Ascending aorta (tissue), 2 donors: ENCODE data around the gene ZMAT5. TPM values are rescaled to one million over a fixed set of nuclear protein-coding genes. Genes with fewer than 3 reads are reported as not detected.
"Not testable (repeated sequence)": the region's sequence is repeated elsewhere in the genome, so short reads cannot be mapped to it uniquely, and the experiment has no call there.

Experiments
- DNase-seq, 2 donors: peaks; one replicate each; pipeline ENCODE4 v3.0.0-alpha.2; 2019; ENCODE audit warnings: low spot score in 2 of 2
- H3K27ac ChIP-seq, 2 donors: fragments of 200-600 bp; sonication (generic); one replicate each; pipeline ENCODE4 v1.5.1; 2016 to 2017; ENCODE audit warnings: mild to moderate bottlenecking in 1 of 2
- H3K27me3 ChIP-seq: fragments of 200-600 bp; sonication (generic); one replicate; pipeline ENCODE4 v1.5.1; 2017
- H3K36me3 ChIP-seq, 2 donors: fragments of 200-600 bp; sonication (generic); one replicate each; pipeline ENCODE4 v1.5.1; 2016
- H3K4me1 ChIP-seq, 2 donors: fragments of 200-600 bp; sonication (generic); one replicate each; pipeline ENCODE4 v1.5.1; 2016 to 2017; ENCODE audit warnings: mild to moderate bottlenecking in 1 of 2
- H3K4me3 ChIP-seq, 2 donors: fragments of 200-600 bp; sonication (generic); one replicate each; pipeline ENCODE4 v1.5.1; 2016 to 2017; ENCODE audit warnings: mild to moderate bottlenecking in 1 of 2
- H3K9me3 ChIP-seq, 2 donors: fragments of 200-600 bp; sonication (generic); one replicate each; pipeline ENCODE4 v1.5.1; 2016
- CTCF ChIP-seq, 3 experiments: fragments of 200-600 bp in 2 of 3; fragments of 450-650 bp in 1 of 3; sonication (generic) in 2 of 3; IDR thresholded peaks; one replicate each; pipeline ENCODE4 v1.5.1; 2016 to 2019; ENCODE audit warnings: antibody characterized with exemption in 3 of 3, mild to moderate bottlenecking in 1 of 3, moderate library complexity in 1 of 3
- intact Hi-C: fragments of 100-400 bp; cut with DNase I; formaldehyde crosslinking; loops from one replicate; pipeline ENCODE4 v1.15.1; 2023
- total RNA-seq: library from RNA; depleted of rRNA; stranded (reverse); fragments of >200 nt; gene quantifications from one replicate; pipeline ENCODE4 v1.1.0, GENCODE V29; 2016

ZMAT5 gene
- total RNA-seq, 1 donor from 2014 or later = 59.3 TPM

- TF ChIP-seq CTCF (IDR thresholded peaks at IDR 0.05) = no peak
- no peaks in the 10 kb centered on the region for H3K4me1 ChIP-seq
- peaks cover 0 to 13% of the 10 kb centered on the region in 2 donors for H3K36me3 ChIP-seq
- no peak overlapping the region for H3K27ac ChIP-seq
- H3K4me3 ChIP-seq = no peak overlapping the region
- H3K27me3 ChIP-seq = no peaks in the 10 kb centered on the region
- DNase-seq = no peak
- intact Hi-C loops = no loop called here
- H3K9me3 ChIP-seq = no peaks in the 10 kb centered on the region
These were observed 8.7 kb downstream of the ZMAT5 start for GRCh38 chr22:29758068-29758622.

GRCh38 chr22:29757096-29757495 lies 9.7 kb downstream of the ZMAT5 start:
- intact Hi-C loops = no loop called here

GRCh38 chr22:29756341-29756740 lies 10.5 kb downstream of the ZMAT5 start:
- TF ChIP-seq CTCF (IDR thresholded peaks at IDR 0.05) = no peak
- intact Hi-C loops = no loop called here
- Histone ChIP-seq H3K27ac (no peak overlapping the region), H3K27me3 (no peaks in the 10 kb centered on the region), H3K36me3 (peaks cover 0 to 13% of the 10 kb centered on the region in 2 donors), H3K4me3 (no peak overlapping the region), H3K9me3 (no peaks in the 10 kb centered on the region), H3K4me1 (no peaks in the 10 kb centered on the region)
- DNase-seq = no peak

More at GRCh38 chr22:29757096-29757495, 9.7 kb downstream of the ZMAT5 start:
- H3K27ac ChIP-seq = no peak overlapping the region
- no peaks in the 10 kb centered on the region for H3K4me1 ChIP-seq
- no peak for DNase-seq
- no peaks in the 10 kb centered on the region for H3K27me3 ChIP-seq
- H3K36me3 ChIP-seq = peaks cover 0 to 13% of the 10 kb centered on the region in 2 donors
- H3K4me3 ChIP-seq = no peak overlapping the region
- TF ChIP-seq CTCF (IDR thresholded peaks at IDR 0.05) = no peak
- no peaks in the 10 kb centered on the region for H3K9me3 ChIP-seq

- Histone ChIP-seq H3K4me3 (no peak overlapping the region), H3K4me1 (no peaks in the 10 kb centered on the region), H3K36me3 (peaks cover 0 to 13% of the 10 kb centered on the region in 2 donors), H3K9me3 (no peaks in the 10 kb centered on the region), H3K27ac (no peak overlapping the region), H3K27me3 (no peaks in the 10 kb centered on the region)
- DNase-seq = no peak
- no peak for TF ChIP-seq CTCF (IDR thresholded peaks at IDR 0.05)
- intact Hi-C loops = no loop called here
These were observed 10.9 kb downstream of the ZMAT5 start for GRCh38 chr22:29755889-29756288.

GRCh38 chr22:29754658-29755395 lies 12.0 kb downstream of the ZMAT5 start:
- H3K4me1 ChIP-seq, H3K9me3 ChIP-seq, H3K27me3 ChIP-seq, intact Hi-C loops, H3K27ac ChIP-seq, DNase-seq, H3K4me3 ChIP-seq: not testable (repeated sequence)
- H3K36me3 ChIP-seq = peaks cover 0 to 20% of the 10 kb centered on the region in 2 donors

GRCh38 chr22:29753808-29754657 lies 12.8 kb downstream of the ZMAT5 start:
- Histone ChIP-seq H3K9me3 (no peaks in the 10 kb centered on the region), H3K27me3 (no peaks in the 10 kb centered on the region), H3K4me3 (no peak overlapping the region), H3K4me1 (no peaks in the 10 kb centered on the region), H3K36me3 (peaks cover 0 to 21% of the 10 kb centered on the region in 2 donors), H3K27ac (no peak overlapping the region)
- intact Hi-C loops = no loop called here
- TF ChIP-seq CTCF (IDR thresholded peaks at IDR 0.05) = no peak
- DNase-seq = no peak
